IMR-90 (cell line): ENCODE data around the gene C19orf53. TPM values are rescaled to one million over a fixed set of nuclear protein-coding genes. Genes with fewer than 3 reads are reported as not detected.

Source experiments
- ATAC-seq: fragments of 200-7000 bp; cut with Tn5 transposase; 2 replicates; pipeline ENCODE4 v1.9.1; 2020; ENCODE audit warnings: low read depth, mild to moderate bottlenecking, moderate library complexity
- BruUV-seq: library from RNA; stranded (reverse); fragments of 400-500 nt; replicated peaks from 2 replicates; lab custom pipeline; 2021; lab: Mats Ljungman, UMichigan
- CTCF ChIA-PET: fragments of 300-600 bp; formaldehyde crosslinking; extraction: SDS; loops from one replicate; lab custom pipeline; 2021; ENCODE audit warnings: antibody characterized with exemption; lab: Yijun Ruan, JAX
- POLR2A ChIA-PET: fragments of 300-600 bp; sonication (Branson Sonifier 250); formaldehyde crosslinking; loops from one replicate; lab custom pipeline; 2022; ENCODE audit warnings: antibody characterized with exemption; ENCODE audit not compliant: unreplicated experiment; lab: Charles Lee
- DNase-seq: peaks from one replicate; pipeline ENCODE4 v3.0.0; 2013
- H2AFZ ChIP-seq: replicated peaks from 2 replicates; pipeline ENCODE3; 2013; ENCODE audit warnings: low read length, mild to moderate bottlenecking; ENCODE audit not compliant: poor library complexity
- H2AK5ac ChIP-seq: 2 replicates; pipeline ENCODE4 v1.6.1; 2013; ENCODE audit warnings: low read depth, low read length, inconsistent platforms
- H2AK9ac ChIP-seq: replicated peaks from 2 replicates; pipeline ENCODE3; 2013; ENCODE audit warnings: mild to moderate bottlenecking, low read depth, low read length, moderate library complexity; ENCODE audit not compliant: poor library complexity
- H2BK120ac ChIP-seq: 2 replicates; pipeline ENCODE4 v1.6.1; 2013; ENCODE audit warnings: low read depth, low read length, inconsistent platforms
- H2BK15ac ChIP-seq: 3 replicates; pipeline ENCODE4 v1.6.1; 2013; ENCODE audit warnings: low read depth, low read length, inconsistent platforms
- H2BK20ac ChIP-seq: 2 replicates; pipeline ENCODE4 v1.6.1; 2013; ENCODE audit warnings: low read depth, mild to moderate bottlenecking, inconsistent platforms, low read length, moderate library complexity
- H2BK5ac ChIP-seq: 2 replicates; pipeline ENCODE4 v1.6.1; 2013; ENCODE audit warnings: mild to moderate bottlenecking, low read depth, low read length, inconsistent platforms; ENCODE audit not compliant: poor library complexity, severe bottlenecking
- H3K14ac ChIP-seq: replicated peaks from 2 replicates; pipeline ENCODE4 v1.6.1; 2013; ENCODE audit warnings: low read depth, low read length, inconsistent platforms
- H3K18ac ChIP-seq: 2 replicates; pipeline ENCODE4 v1.6.1; 2013; ENCODE audit warnings: low read depth, low read length, control low read depth
- H3K23ac ChIP-seq: 2 replicates; pipeline ENCODE4 v1.6.1; 2013; ENCODE audit warnings: low read depth, low read length, inconsistent platforms
- H3K27ac ChIP-seq: 2 replicates; pipeline ENCODE4 v1.5.1; 2013; ENCODE audit warnings: mild to moderate bottlenecking, control low read depth, low read length; ENCODE audit not compliant: insufficient read depth
- H3K27me3 ChIP-seq: 2 replicates; pipeline ENCODE4 v1.6.1; 2013; ENCODE audit warnings: low read length; ENCODE audit not compliant: control insufficient read depth, insufficient read depth
- H3K36me3 ChIP-seq: 2 replicates; pipeline ENCODE4 v1.6.1; 2013; ENCODE audit warnings: low read length, mixed read lengths; ENCODE audit not compliant: control insufficient read depth, insufficient read depth
- H3K4ac ChIP-seq: 2 replicates; pipeline ENCODE4 v1.6.1; 2013; ENCODE audit warnings: low read depth, low read length, inconsistent platforms
- H3K4me1 ChIP-seq: 2 replicates; pipeline ENCODE4 v1.6.1; 2013; ENCODE audit warnings: low read length, mixed read lengths; ENCODE audit not compliant: control insufficient read depth, insufficient read depth
- H3K4me2 ChIP-seq: 2 replicates; pipeline ENCODE4 v1.6.1; 2013; ENCODE audit warnings: low read depth, mild to moderate bottlenecking, control low read depth, low read length, moderate library complexity
- H3K4me3 ChIP-seq: 2 replicates; pipeline ENCODE4 v1.5.1; 2013; ENCODE audit warnings: low read depth, mild to moderate bottlenecking, control low read depth, low read length, moderate library complexity; ENCODE audit not compliant: insufficient read depth
- H3K56ac ChIP-seq: 2 replicates; pipeline ENCODE4 v1.6.1; 2013; ENCODE audit warnings: low read length, inconsistent platforms; ENCODE audit not compliant: insufficient read depth; ENCODE audit errors: extremely low read depth
- H3K79me1 ChIP-seq, 2 experiments: 2 replicates each; pipeline ENCODE4 v1.6.1; 2013; ENCODE audit warnings: low read length in 2 of 2, inconsistent platforms in 1 of 2, low read depth in 1 of 2
- H3K9ac ChIP-seq: 2 replicates; pipeline ENCODE4 v1.6.1; 2013; ENCODE audit warnings: low read depth, low read length, control low read depth
- H3K9me1 ChIP-seq: 2 replicates; pipeline ENCODE4 v1.6.1; 2013; ENCODE audit warnings: low read length, inconsistent platforms; ENCODE audit not compliant: insufficient read depth
- H3K9me3 ChIP-seq: 2 replicates; pipeline ENCODE4 v1.6.1; 2013; ENCODE audit warnings: low read length; ENCODE audit not compliant: control insufficient read depth, insufficient read depth
- H4K20me1 ChIP-seq: 2 replicates; pipeline ENCODE4 v1.6.1; 2013; ENCODE audit warnings: low read length, inconsistent platforms; ENCODE audit not compliant: insufficient read depth
- H4K5ac ChIP-seq: 2 replicates; pipeline ENCODE4 v1.6.1; 2013; ENCODE audit warnings: mild to moderate bottlenecking, low read depth, low read length, control low read depth
- H4K8ac ChIP-seq, 2 experiments: 2 replicates each; pipeline ENCODE4 v1.6.1; 2013; ENCODE audit warnings: low read depth in 2 of 2, low read length in 2 of 2, control low read depth in 1 of 2, inconsistent platforms in 1 of 2
- H4K91ac ChIP-seq: 2 replicates; pipeline ENCODE4 v1.6.1; 2013; ENCODE audit warnings: low read depth, low read length, inconsistent platforms; ENCODE audit not compliant: insufficient read depth
- POLR2A ChIP-seq: IDR thresholded peaks from 2 replicates; pipeline ENCODE4 v1.6.1; 2012; ENCODE audit warnings: mild to moderate bottlenecking, low read depth, low read length
- RAD21 ChIP-seq: IDR thresholded peaks from 2 replicates; pipeline ENCODE4 v1.6.1; 2012; ENCODE audit warnings: low read length, improper control_type of control experiment
- WGBS, 2 experiments: methylation state at CpG; one replicate each; pipeline versions ENCODE4 v1.1.5 to v1.1.7; 2013; ENCODE audit warnings: missing lambda C conversion rate in 2 of 2; ENCODE audit not compliant: insufficient read length in 1 of 2; ENCODE audit errors: extremely low coverage in 2 of 2; 5-methylcytosine and 5-hydroxymethylcytosine counted together
- dilution Hi-C: fragments of 300-500 bp; cut with HindIII; formaldehyde crosslinking; loops from one replicate; pipeline ENCODE4 v1.14.3; 2018; ENCODE audit warnings: low sequenced_read_pairs; ENCODE audit not compliant: unreplicated experiment
- in situ Hi-C: fragments of 300-500 bp; cut with MboI; formaldehyde crosslinking; loops from 3 replicates; pipeline ENCODE4 v1.14.3; 2019; ENCODE audit warnings: low sequenced_read_pairs, inconsistent platforms, mixed read lengths
- intact Hi-C: fragments of 100-400 bp; cut with micrococcal nuclease; formaldehyde crosslinking; loops from 2 replicates; pipeline ENCODE4 v1.10.0; 2022
- polyA plus RNA-seq, 3 experiments: library from polyadenylated mRNA; depleted of rRNA; stranded (reverse); fragments of >200 nt; gene quantifications; 2 replicates each; pipeline ENCODE4 v1.2.3, GENCODE V29; 2012; ENCODE audit warnings: low replicate concordance in 1 of 3
- total RNA-seq: library from RNA; depleted of rRNA; stranded (reverse); fragments of >200 nt; gene quantifications from 2 replicates; pipeline ENCODE4 v1.2.3, GENCODE V29; 2012

Gene C19orf53
- total and polyA plus RNA-seq, 2 of the 4 experiments (the other 2 are of a cell fraction) = 61.3 to 290 TPM

DNA sequence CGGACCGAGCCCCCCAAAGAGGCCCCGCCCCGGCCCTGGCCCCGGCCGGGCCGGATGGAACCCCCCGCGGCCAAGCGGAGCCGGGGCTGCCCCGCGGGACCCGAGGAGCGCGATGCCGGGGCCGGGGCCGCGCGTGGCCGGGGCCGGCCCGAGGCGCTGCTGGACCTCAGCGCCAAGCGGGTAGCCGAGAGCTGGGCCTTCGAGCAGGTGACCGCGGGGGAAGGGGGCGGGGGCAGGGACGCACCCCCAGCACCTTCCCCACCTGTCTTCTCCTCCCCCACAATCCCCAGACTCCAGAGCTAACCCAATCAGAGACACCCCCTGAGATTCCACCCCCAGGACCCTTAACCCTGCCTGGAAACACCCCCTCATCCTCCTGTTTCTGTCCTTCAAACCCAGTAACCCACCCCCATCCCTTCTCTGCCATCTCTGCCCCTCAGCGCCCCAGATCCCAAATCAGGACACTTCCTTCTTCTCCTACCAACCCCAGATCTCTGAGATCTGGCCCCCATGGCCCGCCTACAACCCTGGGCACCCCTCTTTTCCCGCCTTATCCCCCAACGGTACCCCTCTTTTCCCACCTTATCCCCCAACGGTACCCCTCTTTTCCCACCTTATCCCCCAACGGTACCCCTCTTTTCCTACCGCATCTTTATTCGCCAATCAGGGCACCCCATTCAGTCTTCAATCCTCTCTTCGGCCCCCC lies 21.5 kb downstream of the C19orf53 start:
- peak overlapping the region; percentile 72 for H2AK5ac ChIP-seq
- WGBS, 2 experiments = 8% methylated on average over 8 of the region's 42 CpGs; no CpG with 5 or more reads in 1 of the 2 experiments
- H2BK5ac ChIP-seq = peak overlapping the region; percentile 84
- H2AK9ac ChIP-seq = peak overlapping the region; percentile 96
- H3K4me2 ChIP-seq = peak overlapping the region; percentile 77
- H3K4me3 ChIP-seq = peak overlapping the region; percentile 86
- peak overlapping the region; percentile 93 for H3K56ac ChIP-seq
- peak overlapping the region; percentile 88 for H3K4ac ChIP-seq
- H3K18ac ChIP-seq = peak overlapping the region; percentile 31
- H2BK15ac ChIP-seq = peak overlapping the region; percentile 91; the same call in 2 of the 3 replicates
- ATAC-seq = peak; percentile 12
- in situ Hi-C loops (no loop called here), intact Hi-C loops (loop anchor here (1.0 to 5.0 kb wide), 2 partner anchors 21 to 42 kb away; partner anchors contain the start of gene C19orf53), dilution Hi-C loops (no loop called here)
- H3K23ac ChIP-seq = peak overlapping the region; percentile 85; the same call in 1 of the 2 replicates
- H3K9me3 ChIP-seq = no peaks in the 10 kb centered on the region
- peak overlapping the region; percentile 73 for H3K27ac ChIP-seq
- DNase-seq = peak; percentile 28
- peaks cover 7% of the 10 kb centered on the region for H3K4me1 ChIP-seq
- H4K20me1 ChIP-seq = peaks cover 4% of the 10 kb centered on the region; the same call in 1 of the 2 replicates
- peak; percentile 25 for TF ChIP-seq POLR2A
- no peak for TF ChIP-seq RAD21
- CTCF ChIA-PET = interaction anchor here (0.5 to 1.2 kb wide), 2 partner anchors 67 to 519 kb away, joined by 3 to 4 read pairs; no protein-coding TSS in a partner anchor
- H2AFZ ChIP-seq = peak overlapping the region; percentile 87
- H3K27me3 ChIP-seq = no peaks in the 10 kb centered on the region
- BruUV-seq = no TSS peak
- H4K91ac ChIP-seq = peak overlapping the region; percentile 74
- H3K9me1 ChIP-seq = peaks cover 10% of the 10 kb centered on the region
- H3K9ac ChIP-seq = peak overlapping the region; percentile 91
- POLR2A ChIA-PET = interaction anchor here (0.5 to 1.0 kb wide), 2 partner anchors 41 to 62 kb away, joined by 4 read pairs; no protein-coding TSS in a partner anchor
- peak overlapping the region; percentile 56 for H2BK120ac ChIP-seq
- H2BK20ac ChIP-seq = no peak overlapping the region
- peak overlapping the region; percentile 69 for H3K14ac ChIP-seq
- H3K36me3 ChIP-seq = peaks cover 6% of the 10 kb centered on the region
- H4K8ac ChIP-seq = peak overlapping the region; percentile 39 to 67; a peak in 3 of 4 replicates
- H3K79me1 ChIP-seq = peaks cover 10 to 42% of the 10 kb centered on the region in 2 experiments
- H4K5ac ChIP-seq = peak overlapping the region; percentile 10
